Inflammatory macrophage treated with lipopolysaccharide for 1 hour (primary cell): ENCODE data around the gene MIER2.
"Not testable (repeated sequence)": the region's sequence is repeated elsewhere in the genome, so short reads cannot be mapped to it uniquely, and the experiment has no call there.

Source experiments
- DNase-seq, 2 donors: peaks; one replicate each; pipeline ENCODE4 v3.0.0-alpha.2; 2020 to 2022

Gene MIER2

GRCh38 chr19:344625-345319 lies at the start of gene MIER2:
TSS of gene MIER2 (minus strand) at chr19:344796. CDS start at chr19:344782, 14 bp downstream.
- DNase-seq = peak; percentile 60 to 88

- DNase-seq = not testable (repeated sequence)
Observed at GRCh38 chr19:393560-393959, 49.0 kb upstream of the MIER2 start.

GRCh38 chr19:392375-392970 lies 47.9 kb upstream of the MIER2 start:
- no peak for DNase-seq

- DNase-seq = no peak
Observed at GRCh38 chr19:391726-392374, 47.3 kb upstream of the MIER2 start.

- no peak for DNase-seq
Observed at GRCh38 chr19:391207-391557, 46.6 kb upstream of the MIER2 start.

- DNase-seq = no peak
Observed at GRCh38 chr19:390386-391206, 46.0 kb upstream of the MIER2 start.

GRCh38 chr19:389935-390289 lies 45.3 kb upstream of the MIER2 start:
- DNase-seq = no peak

GRCh38 chr19:389255-389934 lies 44.8 kb upstream of the MIER2 start:
- no peak for DNase-seq

- no peak for DNase-seq
Observed at GRCh38 chr19:388691-389090, 44.1 kb upstream of the MIER2 start.

GRCh38 chr19:387777-388176 lies 43.2 kb upstream of the MIER2 start:
- DNase-seq = no peak

GRCh38 chr19:386632-387301 lies 42.2 kb upstream of the MIER2 start:
- not testable (repeated sequence) for DNase-seq

GRCh38 chr19:386189-386588 lies 41.6 kb upstream of the MIER2 start:
- not testable (repeated sequence) for DNase-seq

GRCh38 chr19:384799-385169 lies 40.2 kb upstream of the MIER2 start:
- DNase-seq = no peak

GRCh38 chr19:383922-384798 lies 39.6 kb upstream of the MIER2 start:
- peak in 1 of 2 donors; percentile 11 for DNase-seq

GRCh38 chr19:383040-383439 lies 38.4 kb upstream of the MIER2 start:
- DNase-seq = no peak

- DNase-seq = not testable (repeated sequence)
Observed at GRCh38 chr19:382578-382977, 38.0 kb upstream of the MIER2 start.

GRCh38 chr19:381901-382300 lies 37.3 kb upstream of the MIER2 start:
- not testable (repeated sequence) for DNase-seq

- not testable (repeated sequence) for DNase-seq
Observed at GRCh38 chr19:380618-381219, 36.1 kb upstream of the MIER2 start.

GRCh38 chr19:379796-380195 lies 35.2 kb upstream of the MIER2 start:
- DNase-seq = no peak

- no peak for DNase-seq
Observed at GRCh38 chr19:378706-379105, 34.1 kb upstream of the MIER2 start.
